Chondrocyte (in vitro differentiated cells): ENCODE measurements around the gene OOSP4B. TPM values are rescaled to one million over a fixed set of nuclear protein-coding genes. Genes with fewer than 3 reads are reported as not detected.

Experiments
- DNase-seq: peaks from one replicate; pipeline ENCODE4 v3.0.0; 2021; ENCODE audit warnings: mixed read lengths, low spot score
- H3K27ac Mint-ChIP-seq: one replicate; pipeline ENCODE4 v1.8.0; 2021; ENCODE audit warnings: mild to moderate bottlenecking, moderate library complexity, mixed read lengths; ENCODE audit not compliant: unreplicated experiment
- H3K27me3 Mint-ChIP-seq: 2 replicates; pipeline ENCODE4 v1.8.0; 2021; ENCODE audit warnings: low read depth, mixed read lengths
- H3K36me3 Mint-ChIP-seq: 2 replicates; pipeline ENCODE4 v1.8.0; 2021; ENCODE audit warnings: low read depth, mixed read lengths
- H3K4me1 Mint-ChIP-seq: 2 replicates; pipeline ENCODE4 v1.8.0; 2021; ENCODE audit warnings: low read depth, mild to moderate bottlenecking, mixed read lengths
- H3K4me3 Mint-ChIP-seq: one replicate; pipeline ENCODE4 v1.8.0; 2021; ENCODE audit warnings: mild to moderate bottlenecking, moderate library complexity, mixed read lengths; ENCODE audit not compliant: unreplicated experiment
- H3K9me3 Mint-ChIP-seq: 2 replicates; pipeline ENCODE4 v1.8.0; 2021; ENCODE audit warnings: low read depth, mixed read lengths
- CTCF ChIP-seq: fragments of 200-600 bp; sonication (generic); IDR thresholded peaks from 2 replicates; pipeline ENCODE4 v1.5.0; 2021; ENCODE audit warnings: antibody characterized with exemption, mild to moderate bottlenecking, moderate library complexity
- total RNA-seq: library from RNA; stranded (reverse); gene quantifications from 3 replicates; pipeline ENCODE4 v1.2.1, GENCODE V29; 2021

Gene OOSP4B
- total RNA-seq, 1 donor from 2014 or later = not detected

- no peak overlapping the region for H3K4me3 Mint-ChIP-seq
- DNase-seq = no peak
- H3K4me1 Mint-ChIP-seq = no peaks in the 10 kb centered on the region
- H3K27me3 Mint-ChIP-seq = peaks cover 10% of the 10 kb centered on the region
- TF ChIP-seq CTCF = no peak
- H3K36me3 Mint-ChIP-seq = peaks cover 2% of the 10 kb centered on the region
- H3K27ac Mint-ChIP-seq = no peak overlapping the region
- H3K9me3 Mint-ChIP-seq = peaks cover 3% of the 10 kb centered on the region
Observed at GRCh38 chr11:59983212-59983611, 33.8 kb upstream of the OOSP4B start.

- Mint-ChIP-seq H3K9me3 (peaks cover 9% of the 10 kb centered on the region), H3K36me3 (peaks cover 2% of the 10 kb centered on the region), H3K4me3 (no peak overlapping the region), H3K27ac (no peak overlapping the region), H3K4me1 (no peaks in the 10 kb centered on the region), H3K27me3 (peaks cover 9% of the 10 kb centered on the region)
- no peak for TF ChIP-seq CTCF
- DNase-seq = no peak
Observed at GRCh38 chr11:59984368-59984767, 32.6 kb upstream of the OOSP4B start.

GRCh38 chr11:59990421-59990820 is 26.6 kb upstream of the OOSP4B start:
- TF ChIP-seq CTCF = no peak
- no peak overlapping the region for H3K4me3 Mint-ChIP-seq
- H3K4me1 Mint-ChIP-seq = no peaks in the 10 kb centered on the region
- H3K9me3 Mint-ChIP-seq = peaks cover 24% of the 10 kb centered on the region
- H3K27me3 Mint-ChIP-seq = no peaks in the 10 kb centered on the region
- peaks cover 2% of the 10 kb centered on the region for H3K36me3 Mint-ChIP-seq
- H3K27ac Mint-ChIP-seq = no peak overlapping the region
- no peak for DNase-seq

- Mint-ChIP-seq H3K4me1 (no peaks in the 10 kb centered on the region), H3K27ac (no peak overlapping the region), H3K36me3 (no peaks in the 10 kb centered on the region), H3K9me3 (peaks cover 21% of the 10 kb centered on the region), H3K4me3 (no peak overlapping the region), H3K27me3 (no peaks in the 10 kb centered on the region)
- no peak for DNase-seq
- no peak for TF ChIP-seq CTCF
Observed at GRCh38 chr11:59992425-59992824, 24.6 kb upstream of the OOSP4B start.

- no peak for TF ChIP-seq CTCF
Observed at GRCh38 chr11:59997800-59998199, 19.2 kb upstream of the OOSP4B start.

More at GRCh38 chr11:59997800-59998199, 19.2 kb upstream of the OOSP4B start:
- no peaks in the 10 kb centered on the region for H3K9me3 Mint-ChIP-seq
- H3K27ac Mint-ChIP-seq = no peak overlapping the region
- no peaks in the 10 kb centered on the region for H3K36me3 Mint-ChIP-seq
- DNase-seq = no peak
- H3K4me3 Mint-ChIP-seq = no peak overlapping the region
- H3K27me3 Mint-ChIP-seq = peaks cover 8% of the 10 kb centered on the region
- H3K4me1 Mint-ChIP-seq = no peaks in the 10 kb centered on the region
